Measurements from ENCODE around the gene STX5.
"Not testable (repeated sequence)": the region's sequence is repeated elsewhere in the genome, so short reads cannot be mapped to it uniquely, and the experiment has no call there.

Gene STX5

GRCh38 chr11:62854013-62854824, 22.4 kb upstream of the STX5 start:
- DNase-seq (ENCODE audit: low read depth in 2 of 2) = no peak

GRCh38 chr11:62853279-62853965, 21.6 kb upstream of the STX5 start:
- DNase-seq (ENCODE audit: low read depth in 2 of 2) = no peak

- DNase-seq (ENCODE audit: low read depth in 2 of 2) = no peak
Observed at GRCh38 chr11:62852523-62853188, 20.8 kb upstream of the STX5 start.

- no peak for DNase-seq (ENCODE audit: low read depth in 2 of 2)
Observed at GRCh38 chr11:62851807-62852522, 20.1 kb upstream of the STX5 start.

GRCh38 chr11:62850911-62851806, 19.3 kb upstream of the STX5 start:
- DNase-seq (ENCODE audit: low read depth in 2 of 2) = no peak

GRCh38 chr11:62847767-62848314, 16.0 kb upstream of the STX5 start:
- DNase-seq (ENCODE audit: low read depth in 2 of 2) = no peak

- DNase-seq (ENCODE audit: low read depth in 2 of 2) = no peak
Observed at GRCh38 chr11:62846177-62846576, 14.3 kb upstream of the STX5 start.

- no peak for DNase-seq (ENCODE audit: low read depth in 2 of 2)
Observed at GRCh38 chr11:62844154-62844553, 12.3 kb upstream of the STX5 start.

- DNase-seq (ENCODE audit: low read depth in 2 of 2) = no peak
Observed at GRCh38 chr11:62843466-62843865, 11.6 kb upstream of the STX5 start.

GRCh38 chr11:62842891-62843290, 11.0 kb upstream of the STX5 start:
- DNase-seq (ENCODE audit: low read depth in 2 of 2) = not testable (repeated sequence)

- DNase-seq (ENCODE audit: low read depth in 2 of 2) = no peak
Observed at GRCh38 chr11:62842171-62842741, 10.4 kb upstream of the STX5 start.

- DNase-seq (ENCODE audit: low read depth in 2 of 2) = peak; percentile 60 to 79
Observed at GRCh38 chr11:62841361-62842170, 9.7 kb upstream of the STX5 start.

GRCh38 chr11:62840721-62841360, 9.0 kb upstream of the STX5 start:
- DNase-seq (ENCODE audit: low read depth in 2 of 2) = peak; percentile 78 to 85

- DNase-seq (ENCODE audit: low read depth in 2 of 2) = peak; percentile 85 to 86
Observed at GRCh38 chr11:62839050-62839945, 7.4 kb upstream of the STX5 start, which contains the start of gene WDR74. Gene WDR74, minus strand, starts transcription at chr11:62839590. Its CDS starts 20 bp downstream, at chr11:62839570.

- DNase-seq (ENCODE audit: low read depth in 2 of 2) = no peak
Observed at GRCh38 chr11:62835336-62835735, 3.5 kb upstream of the STX5 start.

- DNase-seq (ENCODE audit: low read depth in 2 of 2) = no peak
Observed at GRCh38 chr11:62832336-62833234, 734 bp upstream of the STX5 start, which contains the start of gene TEX54. Gene TEX54, minus strand, starts transcription at chr11:62832841.
